Astrocyte of the cerebellum (primary cell): ENCODE data around the gene CST9.

Experiments used
- DNase-seq: peaks from one replicate; pipeline ENCODE4 v3.0.0-alpha.2; 2011; ENCODE audit warnings: low read depth
- H3K4me3 ChIP-seq: 2 replicates; pipeline ENCODE4 v1.5.1; 2011; ENCODE audit warnings: mild to moderate bottlenecking, low read depth, low read length, moderate library complexity
- in situ Hi-C: cut with HindIII; loops from 2 replicates; pipeline ENCODE4 v1.10.0; 2017; ENCODE audit warnings: low sequenced_read_pairs
- TF ChIP-seq, protein P1 (sequence below): IDR thresholded peaks from 2 replicates; pipeline ENCODE4 v1.5.1; 2012; ENCODE audit warnings: low read length, low read depth, moderate library complexity, mild to moderate bottlenecking; ENCODE audit errors: missing control alignments

CST9 gene

DNA sequence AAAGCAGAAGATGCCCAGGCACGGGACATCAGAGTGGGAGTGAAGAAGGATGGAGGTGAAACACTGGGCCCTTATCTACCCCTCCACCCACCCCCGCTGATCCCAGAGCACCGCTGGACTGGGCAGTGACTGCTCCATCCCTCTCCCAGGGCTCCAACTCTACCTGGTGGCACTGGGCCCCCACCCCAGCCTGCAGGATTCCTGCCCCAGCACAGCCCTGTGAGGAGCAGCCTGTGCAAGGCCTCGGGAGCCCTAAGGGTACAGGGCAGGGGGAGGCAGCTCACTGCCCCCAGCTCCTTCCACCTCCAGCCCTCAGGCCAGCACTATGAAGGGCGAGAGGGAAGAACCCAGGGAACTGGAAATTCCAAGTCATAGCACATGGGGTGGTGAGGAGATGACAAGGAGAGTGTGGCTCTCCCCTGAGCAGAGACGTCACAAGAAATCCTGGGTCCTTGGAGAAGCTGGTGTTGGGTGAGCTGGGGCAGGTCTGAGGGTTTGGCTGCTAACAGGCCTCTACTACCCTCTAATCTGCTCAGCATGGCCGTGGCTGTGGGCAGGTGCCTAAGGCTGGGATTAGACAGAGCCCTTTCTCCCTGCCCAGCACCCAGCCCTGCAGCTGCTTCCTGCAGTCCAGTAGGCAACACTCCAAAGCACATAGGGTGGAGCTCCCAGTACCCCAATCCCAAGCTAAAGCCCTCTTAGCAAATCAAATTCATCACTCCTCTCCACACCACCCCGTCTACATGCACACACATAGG is 28.5 kb upstream of the CST9 start:
- TF ChIP-seq, protein P1, sequence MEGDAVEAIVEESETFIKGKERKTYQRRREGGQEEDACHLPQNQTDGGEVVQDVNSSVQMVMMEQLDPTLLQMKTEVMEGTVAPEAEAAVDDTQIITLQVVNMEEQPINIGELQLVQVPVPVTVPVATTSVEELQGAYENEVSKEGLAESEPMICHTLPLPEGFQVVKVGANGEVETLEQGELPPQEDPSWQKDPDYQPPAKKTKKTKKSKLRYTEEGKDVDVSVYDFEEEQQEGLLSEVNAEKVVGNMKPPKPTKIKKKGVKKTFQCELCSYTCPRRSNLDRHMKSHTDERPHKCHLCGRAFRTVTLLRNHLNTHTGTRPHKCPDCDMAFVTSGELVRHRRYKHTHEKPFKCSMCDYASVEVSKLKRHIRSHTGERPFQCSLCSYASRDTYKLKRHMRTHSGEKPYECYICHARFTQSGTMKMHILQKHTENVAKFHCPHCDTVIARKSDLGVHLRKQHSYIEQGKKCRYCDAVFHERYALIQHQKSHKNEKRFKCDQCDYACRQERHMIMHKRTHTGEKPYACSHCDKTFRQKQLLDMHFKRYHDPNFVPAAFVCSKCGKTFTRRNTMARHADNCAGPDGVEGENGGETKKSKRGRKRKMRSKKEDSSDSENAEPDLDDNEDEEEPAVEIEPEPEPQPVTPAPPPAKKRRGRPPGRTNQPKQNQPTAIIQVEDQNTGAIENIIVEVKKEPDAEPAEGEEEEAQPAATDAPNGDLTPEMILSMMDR, result no peak
- H3K4me3 ChIP-seq, result no peak overlapping the region
- in situ Hi-C loops, result no loop called here

DNA sequence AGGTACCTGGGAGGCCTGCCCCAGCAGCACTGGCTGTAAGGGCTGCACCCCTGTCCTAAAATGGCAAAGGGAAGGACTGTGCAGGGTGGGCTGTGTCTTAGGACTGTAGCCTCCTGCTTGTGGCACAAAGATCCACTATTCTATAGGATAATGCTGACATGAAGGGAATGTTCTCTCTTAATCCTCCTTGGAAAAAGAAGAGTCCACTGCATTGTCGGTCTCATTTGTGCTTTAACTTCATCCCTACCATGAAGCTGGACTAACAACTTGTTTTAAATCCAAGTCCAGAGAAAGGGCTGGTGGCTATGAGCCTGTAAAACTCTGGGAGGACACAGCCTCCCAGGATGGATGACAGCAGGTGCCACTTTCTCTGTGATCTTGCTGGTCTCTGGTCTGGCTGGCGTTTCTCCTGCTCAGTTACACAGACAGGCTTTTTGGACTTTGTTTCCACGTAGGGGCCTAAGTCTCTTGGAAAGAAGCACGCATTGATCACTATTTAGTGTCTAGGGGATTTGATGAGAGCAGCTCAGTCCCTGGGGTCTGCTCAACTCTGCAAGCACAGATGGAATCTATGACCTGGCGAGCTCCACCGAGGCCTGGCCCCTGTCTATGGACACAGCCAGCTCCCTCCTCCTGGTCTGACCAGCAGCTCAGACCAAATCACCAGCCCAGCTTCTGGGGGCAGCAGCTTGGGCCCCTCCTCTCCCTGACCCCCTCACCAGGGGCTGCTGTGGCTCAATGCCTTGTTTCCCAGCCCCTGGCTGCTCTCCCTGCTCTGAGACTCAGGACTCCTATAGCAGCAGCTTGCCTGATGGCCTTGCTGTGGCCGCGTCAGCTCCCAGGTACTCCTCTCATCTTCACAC is 27.2 kb upstream of the CST9 start:
- DNase-seq, result no peak
- in situ Hi-C loops, result no loop called here
- H3K4me3 ChIP-seq, result no peak overlapping the region
- TF ChIP-seq, protein P1, result no peak

More for the DNA sequence above, 28.5 kb upstream of the CST9 start:
- DNase-seq, result no peak

DNA sequence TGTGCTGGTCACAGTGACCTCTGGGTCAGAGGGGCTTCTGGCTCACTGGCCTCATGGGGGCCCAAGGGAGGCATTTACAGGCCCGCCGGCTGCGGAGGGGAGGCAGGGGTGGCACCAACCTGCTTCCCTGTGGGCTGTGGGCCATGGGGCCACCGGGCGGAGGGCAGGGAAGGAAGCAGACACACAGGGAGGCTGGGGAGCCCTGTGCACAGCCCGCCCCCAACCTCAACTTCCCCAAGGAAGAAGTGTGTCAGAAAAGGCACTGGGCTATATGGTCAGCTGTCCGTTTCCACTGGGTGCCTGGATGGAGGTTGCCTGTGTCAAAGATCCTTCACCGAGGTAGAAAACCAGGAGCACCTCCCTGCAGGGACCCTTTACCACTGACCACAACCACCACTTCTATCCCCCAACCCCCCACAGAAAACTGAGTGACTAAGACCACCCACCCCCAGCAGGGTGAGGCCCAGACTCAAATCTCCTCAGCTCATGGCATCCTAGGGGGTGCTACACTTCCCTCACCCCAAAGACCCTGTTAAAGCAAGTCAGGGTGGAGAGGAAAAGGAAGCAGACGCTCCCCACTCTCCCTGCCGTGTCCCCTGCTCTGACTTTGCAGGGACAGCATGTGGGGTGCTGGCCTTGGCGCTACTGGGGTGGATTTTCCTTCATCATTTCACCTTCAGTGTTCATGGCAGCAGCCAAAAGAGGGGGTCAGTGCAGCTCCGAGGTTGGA is 26.4 kb upstream of the CST9 start:
- H3K4me3 ChIP-seq, result no peak overlapping the region
- in situ Hi-C loops, result no loop called here
- DNase-seq, result no peak
- TF ChIP-seq, protein P1, result no peak

DNA sequence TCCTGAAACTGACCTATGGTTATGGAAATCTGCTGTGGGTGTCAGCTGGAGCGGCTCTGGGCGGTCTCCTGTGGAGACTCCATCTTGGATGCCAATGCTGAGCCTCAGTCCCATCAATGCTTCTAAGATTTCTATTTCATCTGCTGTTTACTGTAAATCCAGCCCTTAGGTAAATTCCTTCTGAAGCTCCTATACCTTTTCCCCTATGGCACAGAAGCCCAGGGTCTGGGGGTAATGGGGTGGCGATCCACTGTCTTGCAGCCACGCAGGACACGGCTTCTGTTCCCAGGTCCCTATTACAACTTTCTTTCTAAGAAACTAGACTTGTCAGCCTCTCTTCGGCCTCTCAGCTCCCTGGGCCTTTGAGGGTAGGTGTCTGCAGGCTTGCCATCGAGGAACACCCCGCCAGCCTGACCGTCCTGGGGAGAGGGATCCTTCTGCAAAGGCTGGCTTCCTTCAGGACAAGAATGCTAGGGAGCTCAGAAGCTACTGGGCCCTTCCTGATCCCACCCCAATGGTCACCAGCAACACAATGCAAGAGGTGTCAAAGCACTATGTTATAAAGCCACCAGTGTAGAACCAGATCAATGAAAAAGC is 25.6 kb upstream of the CST9 start:
- H3K4me3 ChIP-seq, result no peak overlapping the region
- no peak for DNase-seq
- TF ChIP-seq, protein P1, result no peak
- in situ Hi-C loops, result no loop called here

DNA sequence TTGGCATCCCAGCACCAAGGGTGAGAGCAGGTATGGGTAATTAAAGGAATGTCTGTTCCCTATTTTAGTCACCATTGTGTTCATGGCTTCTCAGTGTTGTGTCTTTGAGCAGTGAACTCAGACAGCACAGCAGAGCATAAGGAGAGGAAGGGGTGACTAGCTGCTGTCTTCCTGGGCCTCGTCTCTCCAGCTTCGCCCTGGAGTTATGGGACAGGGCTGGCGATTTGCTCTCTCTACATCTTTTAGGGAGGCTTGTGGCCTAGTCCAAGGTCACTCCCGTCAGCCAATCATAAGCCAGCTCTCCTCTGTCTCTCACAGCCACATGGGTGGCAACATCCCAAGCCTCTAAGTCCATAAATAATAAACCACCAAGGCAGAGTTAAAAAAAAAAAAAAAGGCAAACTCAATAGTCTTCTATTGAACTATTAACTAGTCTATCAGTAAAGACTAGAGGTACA is 24.7 kb upstream of the CST9 start:
- no peak overlapping the region for H3K4me3 ChIP-seq
- TF ChIP-seq, protein P1, result no peak
- no peak for DNase-seq
- in situ Hi-C loops, result no loop called here
